ENCODE results near the gene MINDY2.

MINDY2 gene

DNA sequence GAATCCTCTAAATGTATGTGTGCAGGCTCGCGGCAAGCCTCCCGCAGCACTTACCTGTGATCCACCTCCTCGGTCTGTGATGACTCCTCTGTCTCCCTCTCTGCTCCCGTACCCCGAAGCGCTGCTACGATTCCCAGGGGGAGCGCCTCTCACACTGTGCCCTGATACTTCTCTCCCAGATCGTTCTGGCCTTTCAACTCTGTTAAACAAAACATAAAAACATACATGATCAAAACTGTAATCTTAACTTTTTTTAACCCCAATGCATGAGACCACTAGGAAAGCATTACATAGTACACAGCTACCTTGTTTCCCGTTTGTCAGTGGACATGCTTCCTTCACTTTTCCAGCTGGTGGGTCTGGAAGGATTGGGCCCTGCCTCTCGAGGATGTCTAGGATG is 115.8 kb downstream of the MINDY2 start:
- DNase-seq (ENCODE audit: low read depth) = no peak

- DNase-seq (ENCODE audit: low read depth) = no peak
These were observed 118.3 kb downstream of the MINDY2 start for GRCh38 chr15:58889363-58889762.

GRCh38 chr15:58898150-58898680 is 127.1 kb downstream of the MINDY2 start:
- DNase-seq (ENCODE audit: low read depth) = no peak

GRCh38 chr15:58900631-58901030 is 129.5 kb downstream of the MINDY2 start:
- DNase-seq (ENCODE audit: low read depth) = no peak

DNA sequence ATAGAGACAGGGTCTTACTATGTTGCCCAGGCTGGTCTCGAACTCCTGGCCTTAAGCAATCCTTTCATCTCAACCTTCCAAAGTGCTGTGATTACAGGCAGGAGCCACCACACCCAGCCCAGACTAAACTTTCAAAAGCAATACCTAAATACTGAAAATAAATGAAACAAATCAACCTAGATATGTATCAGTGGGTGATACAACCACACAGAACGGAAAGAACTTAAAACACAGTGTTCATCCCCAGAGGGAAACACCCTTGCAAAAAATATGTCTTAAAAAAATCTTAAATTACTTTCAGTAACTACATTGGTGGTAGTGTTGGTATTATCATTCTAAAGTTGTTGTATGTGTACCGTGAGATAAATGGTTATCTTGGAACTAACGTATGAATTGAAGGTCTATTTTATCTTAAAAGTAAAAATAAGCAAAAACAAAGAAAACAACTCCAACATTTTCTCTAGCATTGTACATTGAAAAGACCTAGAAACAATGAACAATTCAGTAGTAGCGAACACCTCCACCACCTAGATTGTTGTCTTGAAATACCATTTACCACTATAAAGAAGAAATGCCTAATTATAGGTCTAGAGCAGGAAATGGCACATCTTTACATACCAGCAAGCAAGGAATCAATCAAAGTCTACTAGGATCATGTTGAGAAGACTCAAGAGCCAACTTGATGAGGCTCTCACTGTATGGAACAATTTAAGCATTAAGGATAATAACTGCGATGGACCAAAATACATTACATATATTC is 137.6 kb downstream of the MINDY2 start:
- no peak for DNase-seq (ENCODE audit: low read depth)

GRCh38 chr15:58909616-58910015 is 138.5 kb downstream of the MINDY2 start:
- DNase-seq (ENCODE audit: low read depth) = no peak

DNA sequence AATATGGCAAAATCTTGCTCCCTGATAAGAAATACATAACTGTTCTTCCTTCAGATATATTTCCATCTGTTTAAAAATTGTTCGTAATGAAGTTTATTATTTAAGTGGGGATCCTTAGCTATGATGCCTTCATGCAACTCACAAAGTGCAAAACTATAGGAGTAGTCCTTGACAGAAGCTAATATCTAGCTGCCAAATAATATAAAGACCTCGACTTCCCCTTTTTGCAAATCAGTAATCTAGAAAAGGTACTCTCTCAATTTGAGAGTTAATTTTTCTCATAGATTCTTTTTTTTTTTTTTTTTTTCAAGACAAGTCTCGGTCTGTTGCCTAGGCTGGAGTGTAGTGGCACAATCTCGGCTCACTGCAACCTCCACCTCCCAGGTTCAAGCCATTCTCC is 139.4 kb downstream of the MINDY2 start:
- no peak for DNase-seq (ENCODE audit: low read depth)
